OCI-LY7 (cell line): ENCODE measurements around the gene IGF2.

Source experiments
- EZH2phosphoT487 ChIP-seq: fragments of 200-600 bp; sonication (generic); IDR thresholded peaks from 2 replicates; pipeline ENCODE4 v1.6.1; 2018; ENCODE audit warnings: low read depth, borderline replicate concordance, mild to moderate bottlenecking, mixed run types, antibody characterized with exemption, low read length, moderate library complexity, mixed read lengths
- TF ChIP-seq, protein P1 (sequence below): fragments of 200-600 bp; sonication (generic); conservative IDR thresholded peaks from 2 replicates; pipeline ENCODE4 v1.5.1; 2014; ENCODE audit warnings: mild to moderate bottlenecking, antibody characterized with exemption, low read length, moderate library complexity, mixed read lengths

GRCh38 chr11:2098691-2099515 lies 40.3 kb downstream of the IGF2 start:
- TF ChIP-seq, protein P1, sequence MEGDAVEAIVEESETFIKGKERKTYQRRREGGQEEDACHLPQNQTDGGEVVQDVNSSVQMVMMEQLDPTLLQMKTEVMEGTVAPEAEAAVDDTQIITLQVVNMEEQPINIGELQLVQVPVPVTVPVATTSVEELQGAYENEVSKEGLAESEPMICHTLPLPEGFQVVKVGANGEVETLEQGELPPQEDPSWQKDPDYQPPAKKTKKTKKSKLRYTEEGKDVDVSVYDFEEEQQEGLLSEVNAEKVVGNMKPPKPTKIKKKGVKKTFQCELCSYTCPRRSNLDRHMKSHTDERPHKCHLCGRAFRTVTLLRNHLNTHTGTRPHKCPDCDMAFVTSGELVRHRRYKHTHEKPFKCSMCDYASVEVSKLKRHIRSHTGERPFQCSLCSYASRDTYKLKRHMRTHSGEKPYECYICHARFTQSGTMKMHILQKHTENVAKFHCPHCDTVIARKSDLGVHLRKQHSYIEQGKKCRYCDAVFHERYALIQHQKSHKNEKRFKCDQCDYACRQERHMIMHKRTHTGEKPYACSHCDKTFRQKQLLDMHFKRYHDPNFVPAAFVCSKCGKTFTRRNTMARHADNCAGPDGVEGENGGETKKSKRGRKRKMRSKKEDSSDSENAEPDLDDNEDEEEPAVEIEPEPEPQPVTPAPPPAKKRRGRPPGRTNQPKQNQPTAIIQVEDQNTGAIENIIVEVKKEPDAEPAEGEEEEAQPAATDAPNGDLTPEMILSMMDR, result no peak
- no peak for TF ChIP-seq EZH2phosphoT487
